HL-60/S4 (cell line): Measurements from ENCODE around the gene COBLL1.
"Not testable (repeated sequence)": the region's sequence is repeated elsewhere in the genome, so short reads cannot be mapped to it uniquely, and the experiment has no call there.

ENCODE experiments used
- in situ Hi-C: fragments of 300-500 bp; cut with MboI; formaldehyde crosslinking; loops from 2 replicates; pipeline ENCODE4 v1.14.3; 2022; ENCODE audit warnings: low sequenced_read_pairs

The COBLL1 gene

DNA sequence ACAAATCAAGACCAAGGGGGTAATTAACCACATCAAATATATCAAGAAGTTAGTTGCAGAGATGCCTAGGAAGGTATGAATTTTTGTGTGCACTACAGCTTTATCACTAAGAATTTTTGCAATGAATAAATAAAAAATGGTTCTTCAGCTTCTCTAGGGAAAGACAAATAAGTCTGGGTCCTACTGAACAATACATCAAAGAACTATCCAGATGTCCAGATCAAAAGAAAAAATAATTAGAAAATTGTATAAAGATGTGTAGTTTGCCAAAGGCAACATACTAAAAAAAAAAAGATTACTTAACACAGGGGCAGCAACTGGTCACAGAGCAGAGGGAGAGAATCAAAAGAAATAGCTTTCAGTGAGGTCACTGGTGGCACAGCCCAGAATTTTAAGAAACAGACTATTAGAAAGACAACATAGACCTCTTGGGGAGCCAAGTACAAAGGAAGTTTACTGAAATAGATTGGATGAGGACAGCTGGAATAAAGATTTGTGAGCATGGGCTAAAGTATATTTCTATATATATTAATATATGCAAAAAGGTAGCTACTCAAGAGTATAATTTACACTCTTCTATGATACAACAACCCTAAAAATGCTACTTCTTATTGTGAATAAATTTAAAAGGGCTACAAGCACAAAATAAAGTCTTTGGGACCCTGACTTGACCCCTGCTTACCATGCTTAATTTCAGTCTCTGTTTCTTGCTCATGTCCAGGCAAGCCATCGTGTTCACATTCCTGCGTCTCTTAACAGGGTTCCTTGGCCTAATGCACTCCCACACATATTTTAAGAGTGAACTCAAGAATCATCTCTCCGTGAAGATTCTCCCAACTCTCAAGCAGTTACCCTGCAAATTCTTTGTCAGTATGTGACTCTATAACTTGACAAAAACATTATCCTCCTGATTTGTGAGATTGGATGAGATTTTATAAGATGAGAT is 121.4 kb downstream of the COBLL1 start:
- in situ Hi-C loops = no loop called here

DNA sequence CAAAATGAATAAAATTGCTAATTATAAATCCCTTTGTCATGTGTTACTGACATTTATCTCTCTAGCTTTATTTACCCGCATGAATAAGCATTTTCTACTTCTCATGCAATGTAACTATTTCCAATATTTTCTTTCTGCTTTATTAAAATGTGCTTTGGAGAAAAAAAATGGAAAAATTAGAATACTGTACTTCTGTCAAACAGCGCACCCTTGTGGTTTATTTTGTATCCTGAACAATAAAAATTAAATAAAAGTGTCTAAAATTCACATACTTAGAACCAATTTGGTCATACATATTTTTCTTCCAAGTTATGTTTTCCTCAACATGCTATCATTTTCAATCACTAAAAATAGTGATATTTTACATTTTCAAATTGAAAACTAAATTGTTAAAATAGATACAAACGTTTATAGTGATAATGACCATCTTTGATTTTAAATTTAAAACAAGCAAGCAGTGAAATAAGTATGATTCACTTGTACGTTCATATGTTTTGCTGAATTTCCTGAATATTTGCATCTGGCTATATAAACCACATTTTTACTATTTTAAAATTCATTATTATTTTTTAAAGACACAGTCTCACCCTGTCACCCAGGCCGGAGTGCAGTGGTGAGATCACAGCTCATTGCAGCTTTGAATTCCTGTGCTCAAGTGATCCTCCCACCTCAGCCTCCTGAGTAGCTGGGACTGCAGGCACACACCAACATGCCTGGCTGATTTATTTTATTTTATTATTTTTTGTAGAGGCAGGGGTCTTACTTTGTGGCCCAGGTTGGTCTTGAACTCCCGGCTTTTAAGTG is 124.4 kb downstream of the COBLL1 start:
- in situ Hi-C loops = no loop called here

DNA sequence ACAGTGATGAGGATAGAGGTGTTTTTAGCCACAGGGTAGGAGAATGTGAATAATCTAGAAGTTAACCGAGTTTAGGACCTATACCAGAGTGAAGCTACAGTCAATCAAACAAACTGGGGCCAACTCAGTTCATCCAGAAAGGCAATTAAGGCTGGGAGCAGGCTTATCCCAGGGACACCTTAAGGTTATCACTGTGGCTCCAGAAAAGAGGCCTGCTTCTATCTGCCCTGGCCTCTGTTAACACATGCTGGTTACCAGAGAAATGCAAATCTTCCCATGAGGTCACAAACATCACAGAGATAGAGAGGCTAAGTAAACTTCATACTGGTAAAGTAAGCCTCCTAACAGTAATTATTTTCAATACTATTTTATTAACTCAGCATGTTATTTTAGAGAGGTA is 127.2 kb downstream of the COBLL1 start:
- in situ Hi-C loops = no loop called here

DNA sequence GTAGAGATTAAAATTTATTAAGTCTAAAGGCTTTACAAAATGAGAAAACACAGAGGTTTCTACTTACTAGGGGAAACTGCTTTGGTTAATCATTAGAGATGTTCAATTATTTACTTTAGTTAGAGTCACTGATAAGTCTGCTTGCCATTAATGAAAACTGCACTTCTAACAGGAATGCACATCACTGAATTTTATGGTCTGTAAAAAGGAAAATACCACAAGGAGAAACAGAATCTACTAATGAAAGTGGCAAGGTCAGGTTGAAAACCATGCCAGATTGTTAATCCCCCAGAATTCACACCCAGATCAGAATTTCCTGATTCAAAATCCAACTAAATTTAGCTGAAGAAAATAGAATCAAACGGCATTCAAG is 129.9 kb downstream of the COBLL1 start:
- in situ Hi-C loops = no loop called here

DNA sequence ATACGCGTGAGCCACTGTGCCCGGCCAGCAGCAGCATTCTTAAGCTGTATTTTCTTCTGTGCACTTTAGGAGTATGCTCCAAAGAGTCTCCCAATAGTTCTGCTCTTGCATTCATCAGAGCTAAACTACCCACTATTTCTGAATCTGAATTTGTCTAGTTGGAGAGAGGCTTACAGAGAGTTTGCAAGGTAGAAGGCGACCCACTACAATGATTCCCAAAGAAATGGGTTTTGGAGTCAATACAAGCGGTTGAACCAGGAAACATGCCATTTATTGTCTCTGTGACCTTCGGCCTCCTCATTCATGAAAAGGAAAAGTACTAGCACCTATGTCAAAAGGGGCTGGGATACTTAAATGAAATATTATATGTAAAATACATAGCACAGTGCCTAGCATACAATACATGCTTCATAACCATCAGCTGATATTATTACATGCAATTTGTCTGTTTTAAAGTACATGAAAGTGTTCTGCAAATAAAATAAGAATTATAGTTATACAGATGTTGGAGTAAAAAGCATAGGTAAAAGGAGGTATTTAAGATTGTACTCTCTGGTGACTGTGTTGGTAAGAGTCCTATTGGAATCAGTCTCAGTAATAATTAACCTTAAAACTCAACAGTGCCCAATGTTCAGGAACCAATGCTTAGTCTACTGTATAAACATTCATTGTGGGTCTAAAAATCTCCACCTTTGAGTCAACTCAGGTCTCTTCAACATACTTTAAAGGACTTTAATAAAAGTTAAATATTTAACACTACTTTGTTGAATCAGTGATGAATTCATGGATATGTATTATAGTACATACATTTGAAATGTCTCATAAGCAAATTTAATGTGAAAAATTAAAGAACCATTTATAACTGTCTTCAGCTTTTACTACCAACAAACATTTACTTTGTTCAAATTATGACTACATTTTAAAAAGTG is 130.5 kb downstream of the COBLL1 start:
- in situ Hi-C loops = no loop called here

DNA sequence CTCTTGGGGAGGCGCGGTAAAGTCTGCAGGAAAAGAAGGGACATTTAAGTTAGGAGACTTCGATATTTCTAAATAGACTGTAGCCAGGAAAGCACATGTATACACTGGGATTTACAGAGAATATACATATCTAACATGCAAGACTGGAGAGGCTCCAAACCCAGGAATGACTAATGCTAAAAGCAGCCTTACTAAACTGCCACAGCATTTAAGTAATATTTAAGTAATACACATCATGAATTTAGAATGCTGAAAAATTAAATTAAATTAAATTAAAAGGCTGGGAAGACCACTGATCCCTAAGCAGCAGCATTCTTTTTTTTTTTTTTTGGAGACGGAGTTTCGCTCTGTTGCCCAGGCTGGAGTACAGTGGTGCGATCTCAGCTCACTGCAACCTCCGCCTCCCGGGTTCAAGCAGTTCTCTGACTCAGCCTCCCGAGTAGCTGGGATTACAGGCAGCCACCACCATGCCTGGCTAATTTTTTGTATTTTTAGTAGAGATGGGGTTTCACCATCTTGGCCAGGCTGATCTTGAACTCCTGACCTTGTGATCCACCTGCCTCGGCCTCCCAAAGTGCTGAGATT is 131.3 kb downstream of the COBLL1 start:
- in situ Hi-C loops = not testable (repeated sequence)

DNA sequence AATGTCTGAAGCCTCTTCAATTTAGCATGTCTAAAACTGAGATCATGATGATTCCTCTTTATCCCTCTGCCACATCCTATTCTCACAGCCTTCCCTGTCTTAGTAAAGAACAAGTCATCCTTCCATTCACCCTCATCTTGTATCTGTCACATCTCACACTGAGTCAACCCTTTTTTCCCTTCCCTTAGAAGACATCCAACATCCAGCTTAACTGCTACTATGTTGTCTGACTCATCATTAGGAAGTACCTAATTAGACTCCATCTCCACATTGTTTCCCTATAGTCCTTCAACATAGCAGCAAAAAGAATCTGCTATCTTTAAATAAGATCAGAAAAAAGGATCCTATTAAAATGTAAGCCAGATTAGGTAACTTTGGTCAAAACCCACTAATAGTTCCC is 135.1 kb downstream of the COBLL1 start:
- in situ Hi-C loops = no loop called here

DNA sequence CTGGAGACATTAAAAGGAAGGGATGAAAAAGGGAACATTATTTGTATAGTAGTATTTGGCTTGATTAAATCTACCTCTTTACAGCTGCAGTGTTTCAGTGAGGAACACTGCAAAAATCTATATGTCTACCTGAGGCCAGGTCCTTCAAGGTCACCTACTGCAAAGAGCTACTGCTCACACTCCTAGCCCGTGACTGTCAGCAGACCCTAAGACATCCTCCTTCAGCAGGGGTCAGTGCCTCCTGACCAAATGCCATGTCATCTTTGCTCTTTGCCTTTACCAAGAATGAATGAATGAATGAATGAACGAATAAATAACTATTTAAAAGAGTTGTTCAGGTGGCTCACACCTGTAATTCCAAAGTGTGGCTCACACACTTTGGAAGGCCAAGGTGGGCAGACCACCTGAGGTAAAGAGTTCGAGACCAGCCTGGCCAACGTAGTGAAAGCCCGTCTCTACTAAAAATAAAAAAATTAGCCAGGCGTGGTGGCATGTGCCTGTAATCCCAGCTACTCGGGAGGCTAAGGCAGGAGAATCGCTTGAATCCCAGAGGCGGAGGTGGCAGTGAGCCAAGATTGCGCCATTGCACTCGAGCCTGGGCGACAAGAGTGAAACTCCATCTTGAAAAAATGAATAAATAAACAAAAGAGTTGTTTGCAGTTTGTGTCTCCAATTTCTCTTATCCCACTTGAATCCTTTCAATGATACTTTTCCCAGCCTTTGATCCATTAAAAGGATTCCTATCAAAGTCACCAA is 136.0 kb downstream of the COBLL1 start:
- in situ Hi-C loops = no loop called here

DNA sequence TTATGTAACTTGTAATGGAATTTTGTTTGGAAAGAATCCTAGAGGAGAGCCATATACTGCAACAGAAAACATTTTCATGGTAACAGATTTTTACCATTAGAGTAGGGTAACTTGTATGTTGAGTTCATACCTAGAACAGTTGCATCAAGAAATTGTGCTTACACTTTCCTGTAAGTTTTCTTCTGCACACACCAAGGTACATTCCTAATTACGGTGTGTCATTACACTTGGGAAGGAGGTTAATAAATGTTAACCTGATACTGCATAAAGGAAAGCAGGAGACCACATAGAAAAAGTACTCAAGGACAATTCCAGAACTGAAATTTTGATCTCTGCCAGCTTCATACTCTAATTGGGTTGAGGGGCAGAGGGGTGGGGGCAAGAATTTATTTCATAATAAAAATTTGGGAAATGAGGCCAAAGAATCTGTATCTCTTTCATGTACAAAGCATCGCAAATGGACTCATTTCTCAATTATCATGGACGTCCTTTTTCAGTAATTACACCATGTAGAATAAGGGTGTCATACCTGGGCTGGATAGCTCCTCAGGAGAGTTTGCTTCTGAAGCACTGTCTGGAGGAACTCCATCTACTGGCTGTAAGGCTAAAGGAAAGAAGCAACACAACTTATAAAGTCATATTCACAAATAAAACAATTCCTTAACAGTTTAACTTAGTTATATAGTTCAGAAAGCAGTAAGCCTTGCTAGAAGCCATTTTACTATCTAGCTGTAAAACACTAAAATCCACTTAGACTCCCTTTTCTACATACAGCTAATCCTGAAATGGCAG is 137.5 kb downstream of the COBLL1 start:
- in situ Hi-C loops = no loop called here

DNA sequence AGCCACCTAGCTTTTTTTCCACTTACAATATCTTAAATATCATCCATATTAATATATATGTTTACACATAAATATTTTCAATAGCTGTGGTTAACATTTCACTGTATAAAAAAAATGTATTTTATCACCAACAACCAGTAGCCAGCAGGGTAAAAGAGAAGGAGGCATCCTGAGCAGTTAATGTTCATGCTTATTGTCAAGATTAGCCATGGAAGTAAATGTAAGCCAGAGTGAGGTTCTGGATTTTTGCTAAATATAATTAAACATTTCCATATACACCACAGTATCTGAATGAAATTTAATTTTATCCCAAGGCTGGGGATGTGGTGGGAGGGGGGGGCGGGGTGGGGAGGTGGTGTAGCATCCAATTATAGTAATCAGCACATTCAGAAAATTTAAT is 140.1 kb downstream of the COBLL1 start:
- in situ Hi-C loops = no loop called here

DNA sequence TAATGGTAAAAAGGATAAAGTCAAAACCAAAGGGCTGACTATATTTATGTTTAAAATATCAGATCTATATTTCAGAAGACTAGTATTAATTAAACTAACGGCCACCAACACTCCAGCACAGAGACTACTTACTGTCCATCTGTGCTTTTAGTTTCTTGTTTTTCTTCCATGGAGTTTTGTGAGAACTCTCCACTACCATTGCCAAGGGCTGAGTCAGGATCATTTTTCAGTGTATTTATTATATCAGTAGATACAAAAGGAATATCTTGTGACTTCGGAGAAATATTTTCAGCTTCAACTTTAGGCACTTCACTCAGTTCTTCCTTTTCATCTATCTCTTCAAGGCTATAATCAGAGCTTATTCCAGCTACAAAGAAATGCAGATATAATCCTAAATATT is 141.2 kb downstream of the COBLL1 start:
- in situ Hi-C loops = no loop called here

DNA sequence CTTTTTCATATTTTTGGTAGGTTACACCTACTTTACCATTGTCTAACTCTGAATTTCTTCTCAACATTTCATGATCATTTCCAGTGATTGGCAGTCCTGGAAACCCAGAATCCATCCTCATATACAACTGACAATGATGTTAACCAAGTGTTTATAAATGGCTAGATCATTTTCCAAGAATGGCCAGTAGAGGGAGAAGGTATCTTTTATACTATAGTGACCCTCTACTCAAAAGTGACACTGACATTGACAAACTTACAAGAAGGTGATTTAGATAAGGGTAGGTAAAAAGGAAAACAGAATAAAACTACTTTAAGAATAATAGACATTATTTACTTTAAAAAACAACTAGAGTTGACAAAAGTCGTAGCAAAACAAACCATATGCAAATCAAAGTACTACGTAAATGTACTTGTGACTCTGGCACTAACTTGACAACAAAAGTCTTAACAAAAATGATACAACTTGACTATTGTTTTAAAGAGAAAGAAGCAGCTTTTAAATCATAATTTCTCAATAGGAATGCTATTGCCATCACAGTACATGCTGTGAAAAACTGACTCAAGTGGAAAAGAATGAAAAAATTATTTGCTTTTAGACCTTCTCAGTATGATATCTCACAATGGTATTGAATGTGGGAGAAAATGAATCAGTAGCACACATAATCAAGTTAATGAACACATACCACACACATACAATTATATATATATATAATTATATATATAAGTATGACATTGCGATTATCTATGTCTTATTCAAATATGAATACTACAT is 143.7 kb downstream of the COBLL1 start:
- in situ Hi-C loops = no loop called here

DNA sequence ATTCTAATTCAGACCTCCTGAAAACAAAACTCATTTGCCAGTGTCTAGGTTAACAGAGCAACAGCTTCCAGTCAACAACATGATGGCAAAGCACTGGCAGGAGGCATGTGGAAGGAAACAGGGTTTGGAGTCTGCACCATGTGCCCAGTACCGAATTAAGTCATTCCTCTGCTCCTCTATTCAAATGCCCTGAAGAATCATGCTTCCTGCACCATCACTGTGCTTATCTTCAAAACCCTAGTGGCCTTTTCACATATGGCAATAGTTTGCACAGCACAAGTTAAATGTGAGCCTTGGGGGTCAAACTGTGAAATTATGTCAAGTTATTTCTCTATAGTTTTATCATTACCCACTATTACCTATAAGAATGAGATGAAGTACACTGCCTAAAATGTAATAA is 145.0 kb downstream of the COBLL1 start:
- in situ Hi-C loops = no loop called here

DNA sequence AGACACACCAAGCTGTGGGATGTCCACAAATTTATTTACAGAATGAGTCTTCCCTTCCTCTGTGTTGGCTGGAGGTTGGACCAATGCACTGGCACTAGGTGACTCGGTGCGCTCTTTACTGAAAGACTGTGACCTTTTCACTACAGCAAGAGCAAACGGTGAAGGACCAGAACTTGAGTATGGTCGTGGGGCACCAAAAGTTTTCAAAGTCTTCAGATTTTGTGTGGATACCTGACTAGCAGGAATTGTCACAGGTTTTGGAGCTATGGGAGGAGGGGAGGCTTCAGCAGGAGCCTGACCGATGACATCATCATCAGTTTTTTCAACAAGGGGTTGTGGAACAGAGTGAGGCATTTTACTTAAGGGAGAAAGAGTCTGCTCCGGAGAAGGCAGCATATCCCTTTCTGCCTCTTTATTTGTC is 147.3 kb downstream of the COBLL1 start:
- in situ Hi-C loops = no loop called here

DNA sequence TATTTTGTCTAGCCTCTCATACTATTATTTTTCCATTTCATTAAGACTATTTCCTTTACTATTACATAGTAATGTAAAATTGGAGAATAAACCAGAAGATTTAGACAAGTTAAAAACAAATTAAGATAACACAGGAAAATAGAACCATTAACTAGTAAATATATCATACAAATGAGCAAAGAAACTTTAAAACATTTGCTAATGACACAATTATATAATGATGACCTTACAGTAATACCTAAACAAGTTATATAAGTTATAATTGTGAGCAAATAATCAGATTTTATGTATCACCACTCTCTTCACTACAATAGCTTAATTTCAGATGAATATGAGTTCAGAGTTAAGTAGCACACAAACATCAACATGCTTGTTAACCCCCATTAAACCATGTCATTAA is 147.8 kb downstream of the COBLL1 start:
- in situ Hi-C loops = no loop called here

DNA sequence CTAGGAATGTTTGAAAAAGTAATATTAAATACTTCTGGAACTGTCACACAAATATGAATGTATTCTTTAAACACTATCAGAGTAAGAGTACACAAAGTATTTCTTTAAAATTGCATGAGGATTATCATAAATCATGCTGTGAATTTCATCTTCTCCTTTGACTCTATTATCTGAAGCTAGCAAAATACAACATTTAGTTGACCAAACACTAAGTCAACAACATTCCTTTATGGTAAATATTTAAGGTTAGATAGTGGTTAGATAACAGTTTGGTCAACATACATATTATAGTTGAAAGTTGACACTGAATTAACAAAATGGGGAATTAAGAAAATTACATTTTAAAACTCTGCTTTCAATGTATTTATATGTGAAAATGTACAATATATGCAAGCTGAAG is 148.2 kb downstream of the COBLL1 start:
- in situ Hi-C loops = no loop called here

DNA sequence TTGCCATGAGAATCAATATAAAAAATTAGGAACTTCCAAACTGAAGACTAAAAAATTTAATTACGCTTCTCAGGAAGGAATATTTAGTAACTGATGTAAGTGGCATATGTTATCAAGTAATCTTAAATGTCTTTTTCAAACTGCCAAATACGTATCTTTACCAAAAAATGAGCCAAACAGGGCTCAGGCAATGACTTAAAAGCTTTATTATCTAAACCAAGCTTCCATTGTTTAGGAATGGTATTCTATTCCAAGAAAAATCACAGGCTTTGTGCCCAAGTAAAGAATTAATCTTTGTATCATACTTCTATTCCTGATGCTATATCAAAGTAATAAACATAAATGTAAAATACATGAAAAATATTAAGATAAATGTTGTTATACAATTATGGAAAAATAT is 148.7 kb downstream of the COBLL1 start:
- in situ Hi-C loops = no loop called here

DNA sequence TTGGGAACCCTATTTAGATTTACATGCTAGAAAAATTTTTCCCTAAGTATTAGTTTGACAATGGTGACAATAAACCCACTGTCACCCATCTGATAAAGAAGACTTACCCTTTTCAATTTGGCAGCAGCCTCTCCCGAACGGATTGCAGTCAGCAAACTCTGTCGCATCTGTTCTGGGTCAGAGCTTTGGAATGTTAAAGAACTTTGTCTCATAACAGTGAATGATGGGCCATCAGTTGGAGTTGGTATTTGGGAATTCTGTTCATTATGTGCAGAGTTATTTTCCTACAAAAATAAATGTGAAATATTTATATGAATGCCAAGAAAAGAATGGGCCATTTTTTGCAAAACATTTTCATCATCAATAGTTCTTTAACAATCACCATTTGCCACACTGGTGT is 149.5 kb downstream of the COBLL1 start:
- in situ Hi-C loops = no loop called here
